ENCODE results near the gene PHKA2. TPM values are rescaled to one million over a fixed set of nuclear protein-coding genes. Genes with fewer than 3 reads are reported as not detected.
A peak's percentile ranks its signal among the peaks of the same experiment; 100 is the strongest.

Gene PHKA2
- total RNA-seq, 3 donors from 2014 or later (not counting 1 experiment from before 2014, with no cell fraction given): 34.2 to 45.9 (median 35.1) TPM

DNA sequence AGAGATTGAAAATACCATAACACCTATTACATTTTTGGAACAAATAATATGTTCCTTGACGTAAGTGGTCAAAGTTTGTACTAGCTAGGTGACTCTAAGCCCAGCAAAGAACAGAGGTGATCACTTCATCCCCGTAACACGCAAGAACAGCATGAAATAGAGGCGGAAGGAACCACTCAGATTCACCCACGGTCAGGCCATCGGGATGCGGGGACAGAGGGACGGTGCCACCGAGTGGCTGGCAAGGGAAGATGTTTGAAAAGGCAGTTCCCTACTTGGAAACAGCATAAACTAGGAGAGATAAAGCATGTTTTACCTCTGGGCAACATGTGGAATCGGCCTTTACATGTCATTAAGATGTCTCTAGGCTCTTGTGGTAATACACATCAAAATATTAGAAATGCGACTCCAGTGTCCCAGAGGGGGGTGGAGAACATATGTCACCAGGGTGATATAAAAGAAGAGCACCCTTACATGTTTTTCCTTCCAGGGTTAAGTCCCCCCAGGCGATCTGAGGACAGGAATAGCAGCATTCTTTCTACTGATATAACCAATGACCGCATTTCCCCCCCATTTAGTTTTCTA, 84.0 kb downstream of the PHKA2 start:
- Histone ChIP-seq H3K4me3 (ENCODE audit: low read length) (no peak overlapping the region), H3K36me3 (ENCODE audit: control insufficient read depth, insufficient read depth, low read length) (peaks cover 3% of the 10 kb centered on the region), H3K4me1 (ENCODE audit: control insufficient read depth, insufficient read depth, low read length) (no peaks in the 10 kb centered on the region), H3K9me3 (ENCODE audit: control insufficient read depth, insufficient read depth, low read length) (no peaks in the 10 kb centered on the region), H3K27me3 (ENCODE audit: control insufficient read depth, insufficient read depth, low read length) (no peaks in the 10 kb centered on the region), H3K27ac (ENCODE audit: low read length) (no peak overlapping the region)
- no peak overlapping the region for H3K27ac Mint-ChIP-seq
- intact Hi-C loops (cut with micrococcal nuclease): loop anchor here (5.0 kb wide), 1 partner anchor 508 kb away; no protein-coding TSS in a partner anchor
- H3K4me3 Mint-ChIP-seq: no peak overlapping the region
- TF ChIP-seq, protein P1, sequence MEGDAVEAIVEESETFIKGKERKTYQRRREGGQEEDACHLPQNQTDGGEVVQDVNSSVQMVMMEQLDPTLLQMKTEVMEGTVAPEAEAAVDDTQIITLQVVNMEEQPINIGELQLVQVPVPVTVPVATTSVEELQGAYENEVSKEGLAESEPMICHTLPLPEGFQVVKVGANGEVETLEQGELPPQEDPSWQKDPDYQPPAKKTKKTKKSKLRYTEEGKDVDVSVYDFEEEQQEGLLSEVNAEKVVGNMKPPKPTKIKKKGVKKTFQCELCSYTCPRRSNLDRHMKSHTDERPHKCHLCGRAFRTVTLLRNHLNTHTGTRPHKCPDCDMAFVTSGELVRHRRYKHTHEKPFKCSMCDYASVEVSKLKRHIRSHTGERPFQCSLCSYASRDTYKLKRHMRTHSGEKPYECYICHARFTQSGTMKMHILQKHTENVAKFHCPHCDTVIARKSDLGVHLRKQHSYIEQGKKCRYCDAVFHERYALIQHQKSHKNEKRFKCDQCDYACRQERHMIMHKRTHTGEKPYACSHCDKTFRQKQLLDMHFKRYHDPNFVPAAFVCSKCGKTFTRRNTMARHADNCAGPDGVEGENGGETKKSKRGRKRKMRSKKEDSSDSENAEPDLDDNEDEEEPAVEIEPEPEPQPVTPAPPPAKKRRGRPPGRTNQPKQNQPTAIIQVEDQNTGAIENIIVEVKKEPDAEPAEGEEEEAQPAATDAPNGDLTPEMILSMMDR (IDR thresholded peaks at IDR 0.05): no peak
- ATAC-seq (no peak), DNase-seq (peak in 1 of 2 donors; percentile 31)
- no peaks in the 10 kb centered on the region for H3K4me1 Mint-ChIP-seq
- no peaks in the 10 kb centered on the region for H3K9me3 Mint-ChIP-seq
- no peaks in the 10 kb centered on the region for H3K36me3 Mint-ChIP-seq
- WGBS (ENCODE audit: insufficient coverage): 90% methylated on average over 12 of the region's 13 CpGs
- no peaks in the 10 kb centered on the region for H3K27me3 Mint-ChIP-seq (ENCODE audit: low read depth in 2 of 2)

DNA sequence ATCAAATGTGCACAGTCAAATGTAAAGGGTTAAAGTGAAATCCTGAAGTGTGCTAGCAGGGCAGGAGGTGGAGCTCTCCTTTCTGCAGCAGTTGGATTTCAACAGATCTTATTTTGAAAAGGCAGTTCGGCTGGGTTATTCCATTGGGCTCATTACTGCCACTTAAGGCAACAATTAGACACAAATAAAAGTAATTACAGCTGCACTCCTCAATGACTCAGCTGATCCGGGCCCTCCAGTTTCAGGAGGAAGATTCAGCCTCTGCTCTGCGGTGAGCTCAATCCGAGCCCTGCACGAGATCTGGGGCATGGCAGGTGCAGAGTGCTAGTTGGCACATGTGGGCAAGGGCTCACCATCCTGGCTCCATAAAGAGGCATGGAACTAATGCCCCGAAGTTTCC, 85.4 kb downstream of the PHKA2 start:
- Histone ChIP-seq H3K4me3 (ENCODE audit: low read length) (no peak overlapping the region), H3K36me3 (ENCODE audit: control insufficient read depth, insufficient read depth, low read length) (peaks cover 3% of the 10 kb centered on the region), H3K27me3 (ENCODE audit: control insufficient read depth, insufficient read depth, low read length) (no peaks in the 10 kb centered on the region), H3K27ac (ENCODE audit: low read length) (no peak overlapping the region), H3K4me1 (ENCODE audit: control insufficient read depth, insufficient read depth, low read length) (no peaks in the 10 kb centered on the region), H3K9me3 (ENCODE audit: control insufficient read depth, insufficient read depth, low read length) (no peaks in the 10 kb centered on the region)
- 100% methylated on average over 5 of the region's 6 CpGs for WGBS (ENCODE audit: insufficient coverage)
- Mint-ChIP-seq H3K27me3 (ENCODE audit: low read depth in 2 of 2) (no peaks in the 10 kb centered on the region), H3K27ac (no peak overlapping the region), H3K4me1 (no peaks in the 10 kb centered on the region), H3K36me3 (no peaks in the 10 kb centered on the region), H3K4me3 (no peak overlapping the region), H3K9me3 (no peaks in the 10 kb centered on the region)
- intact Hi-C loops (cut with micrococcal nuclease): loop anchor here (5.0 kb wide), 1 partner anchor 506 kb away; no protein-coding TSS in a partner anchor
- TF ChIP-seq, protein P1 (IDR thresholded peaks at IDR 0.05): no peak
- ATAC-seq (no peak), DNase-seq (no peak)

DNA sequence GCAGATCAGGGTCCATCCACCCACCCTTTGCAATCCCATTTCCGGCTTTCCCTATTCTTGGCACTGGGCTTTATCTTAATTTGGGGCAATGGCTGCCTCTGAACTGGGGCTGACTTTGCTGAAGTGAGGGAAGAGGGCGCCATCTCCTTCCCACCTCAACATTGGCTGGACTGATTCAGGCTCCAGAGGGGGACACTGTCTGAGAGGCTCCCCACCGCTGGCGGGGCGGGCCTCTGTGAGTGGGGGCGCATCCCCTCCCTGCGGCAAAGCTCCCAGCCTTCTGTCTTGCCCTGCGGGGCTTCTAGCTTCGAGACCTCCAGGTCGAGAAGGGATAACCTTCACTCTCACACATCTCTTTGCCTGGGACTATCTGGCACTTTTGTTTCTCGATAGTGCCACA, 85.8 kb downstream of the PHKA2 start:
- intact Hi-C loops (cut with micrococcal nuclease): loop anchor here (5.0 kb wide), 1 partner anchor 506 kb away; no protein-coding TSS in a partner anchor
- 98% methylated on average over 8 of the region's 11 CpGs for WGBS (ENCODE audit: insufficient coverage)
- H3K36me3 ChIP-seq (ENCODE audit: control insufficient read depth, insufficient read depth, low read length): peaks cover 3% of the 10 kb centered on the region
- no peak overlapping the region for H3K27ac ChIP-seq (ENCODE audit: low read length)
- ATAC-seq: no peak
- TF ChIP-seq, protein P1 (IDR thresholded peaks at IDR 0.05): no peak
- H3K27me3 Mint-ChIP-seq (ENCODE audit: low read depth in 2 of 2): no peaks in the 10 kb centered on the region
- no peaks in the 10 kb centered on the region for H3K27me3 ChIP-seq (ENCODE audit: control insufficient read depth, insufficient read depth, low read length)
- H3K4me1 Mint-ChIP-seq: no peaks in the 10 kb centered on the region
- no peaks in the 10 kb centered on the region for H3K36me3 Mint-ChIP-seq
- H3K9me3 Mint-ChIP-seq: no peaks in the 10 kb centered on the region
- H3K4me1 ChIP-seq (ENCODE audit: control insufficient read depth, insufficient read depth, low read length): no peaks in the 10 kb centered on the region
- DNase-seq: no peak
- no peaks in the 10 kb centered on the region for H3K9me3 ChIP-seq (ENCODE audit: control insufficient read depth, insufficient read depth, low read length)
- H3K27ac Mint-ChIP-seq: no peak overlapping the region
- no peak overlapping the region for H3K4me3 ChIP-seq (ENCODE audit: low read length)
- no peak overlapping the region for H3K4me3 Mint-ChIP-seq

DNA sequence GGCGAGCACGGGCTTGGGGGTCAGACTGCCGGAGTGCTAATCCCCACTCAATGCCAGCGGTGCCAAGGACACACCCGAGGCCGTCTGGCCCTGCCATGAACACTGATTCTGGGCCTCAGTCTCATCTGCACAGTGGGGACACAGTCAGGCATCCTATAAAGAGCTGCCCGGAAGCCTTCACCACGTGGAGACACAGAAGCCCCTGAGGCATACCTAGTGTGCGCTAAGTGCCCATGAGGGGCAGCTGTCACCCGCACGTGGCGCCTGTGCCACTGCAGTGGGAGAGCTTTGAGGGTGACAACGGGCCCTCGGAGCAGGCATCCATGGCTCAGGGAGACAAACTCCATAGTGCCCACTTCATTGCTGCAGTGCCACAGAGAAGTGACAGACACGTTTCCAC, 86.3 kb downstream of the PHKA2 start:
- intact Hi-C loops (cut with micrococcal nuclease): loop anchor here (5.0 kb wide), 1 partner anchor 505 kb away; no protein-coding TSS in a partner anchor
- H3K9me3 ChIP-seq (ENCODE audit: control insufficient read depth, insufficient read depth, low read length): no peaks in the 10 kb centered on the region

More for the DNA sequence above, 86.3 kb downstream of the PHKA2 start:
- Mint-ChIP-seq H3K27me3 (ENCODE audit: low read depth in 2 of 2) (no peaks in the 10 kb centered on the region), H3K36me3 (no peaks in the 10 kb centered on the region), H3K4me3 (no peak overlapping the region), H3K4me1 (no peaks in the 10 kb centered on the region), H3K9me3 (no peaks in the 10 kb centered on the region), H3K27ac (no peak overlapping the region)
- TF ChIP-seq, protein P1 (IDR thresholded peaks at IDR 0.05): no peak
- ATAC-seq (no peak), DNase-seq (no peak)
- Histone ChIP-seq H3K4me1 (ENCODE audit: control insufficient read depth, insufficient read depth, low read length) (no peaks in the 10 kb centered on the region), H3K27ac (ENCODE audit: low read length) (no peak overlapping the region), H3K36me3 (ENCODE audit: control insufficient read depth, insufficient read depth, low read length) (peaks cover 3% of the 10 kb centered on the region), H3K4me3 (ENCODE audit: low read length) (no peak overlapping the region), H3K27me3 (ENCODE audit: control insufficient read depth, insufficient read depth, low read length) (no peaks in the 10 kb centered on the region)
- WGBS (ENCODE audit: insufficient coverage): 95% methylated on average over 15 of the region's 15 CpGs

Data from natural killer cell (primary cell).